B cell (primary cell): ENCODE results near the gene NUMB. TPM values are rescaled to one million over a fixed set of nuclear protein-coding genes. Genes with fewer than 3 reads are reported as not detected.

Source experiments
- ATAC-seq: fragments of 200-7000 bp; cut with Tn5 transposase; one replicate; pipeline ENCODE4 v1.10.0; 2021; ENCODE audit warnings: low read depth, mild to moderate bottlenecking, moderate number of reproducible peaks, moderate library complexity
- CTCF ChIA-PET: fragments of 350-600 bp; sonication (Branson Sonifier 250); formaldehyde crosslinking; loops from one replicate; lab custom pipeline; 2021; ENCODE audit warnings: antibody characterized with exemption, inconsistent platforms; lab: Charles Lee
- POLR2A ChIA-PET: fragments of 350-600 bp; sonication (Branson Sonifier 250); formaldehyde crosslinking; loops from one replicate; lab custom pipeline; 2021; ENCODE audit warnings: antibody characterized with exemption; lab: Charles Lee
- DNase-seq: peaks from one replicate; pipeline ENCODE4 v3.0.0; 2013
- H2AFZ ChIP-seq: 2 replicates; pipeline ENCODE4 v1.6.1; 2012; ENCODE audit warnings: mild to moderate bottlenecking, low read depth, low read length; ENCODE audit not compliant: insufficient read depth, poor library complexity, severe bottlenecking
- H3K27ac ChIP-seq, 2 donors: 1 replicate in 1 of 2; 2 replicates in 1 of 2; pipeline ENCODE4 v1.5.1; 2012 to 2013; ENCODE audit warnings: low read length in 2 of 2, mild to moderate bottlenecking in 2 of 2, moderate library complexity in 1 of 2
- H3K27me3 ChIP-seq, 4 experiments: fragments of 200-600 bp in 1 of 4; sonication (generic) in 1 of 4; replicated peaks in 1 of 4; 1 replicate in 2 of 4; 2 replicates in 2 of 4; pipeline versions ENCODE4 v1.6.1 to v1.7.0; 2013 to 2016; ENCODE audit warnings: low read length in 3 of 4, mild to moderate bottlenecking in 2 of 4, mixed read lengths in 1 of 4, moderate library complexity in 1 of 4; ENCODE audit not compliant: insufficient read depth in 4 of 4, control insufficient read depth in 3 of 4; ENCODE audit errors: control extremely low read depth in 1 of 4
- H3K36me3 ChIP-seq, 2 experiments: replicated peaks in 1 of 2; 1 replicate in 1 of 2; 2 replicates in 1 of 2; pipeline versions ENCODE4 v1.6.1 to v1.7.1; 2013; ENCODE audit warnings: low read length in 1 of 2; ENCODE audit not compliant: insufficient read depth in 2 of 2, control insufficient read depth in 1 of 2; ENCODE audit errors: control extremely low read depth in 1 of 2, extremely low read depth in 1 of 2
- H3K4me1 ChIP-seq, 2 donors: fragments of 200-600 bp in 1 of 2; sonication (generic) in 1 of 2; 1 replicate in 1 of 2; 2 replicates in 1 of 2; pipeline versions ENCODE4 v1.5.1 to v1.6.1; 2013 to 2017; ENCODE audit warnings: low read length in 2 of 2; ENCODE audit not compliant: control insufficient read depth in 2 of 2, insufficient read depth in 2 of 2
- H3K4me2 ChIP-seq: replicated peaks from 2 replicates; pipeline ENCODE3; 2012; ENCODE audit warnings: mild to moderate bottlenecking, low read depth, low read length; ENCODE audit not compliant: poor library complexity, severe bottlenecking
- H3K4me3 ChIP-seq, 5 experiments: fragments of 200-600 bp in 1 of 5; sonication (generic) in 1 of 5; 1 replicate in 3 of 5; 2 replicates in 2 of 5; pipeline versions ENCODE4 v1.5.1 to v1.7.0; 2011 to 2016; ENCODE audit warnings: low read length in 4 of 5, mild to moderate bottlenecking in 4 of 5, low read depth in 2 of 5, control low read depth in 1 of 5, moderate library complexity in 1 of 5; ENCODE audit not compliant: insufficient read depth in 1 of 5; ENCODE audit errors: control extremely low read depth in 1 of 5, extremely low read depth in 1 of 5
- H3K79me2 ChIP-seq: fragments of 200-600 bp; sonication (generic); one replicate; pipeline ENCODE4 v1.6.0; 2016; ENCODE audit warnings: low read length; ENCODE audit not compliant: control insufficient read depth, insufficient read depth
- H3K9ac ChIP-seq: fragments of 200-600 bp; sonication (generic); 2 replicates; pipeline ENCODE4 v1.6.1; 2017; ENCODE audit warnings: mild to moderate bottlenecking, low read length, moderate library complexity
- H3K9me3 ChIP-seq, 3 donors: one replicate each; pipeline versions ENCODE4 v1.6.1 to v1.7.1; 2013; ENCODE audit warnings: low read length in 2 of 3; ENCODE audit not compliant: control insufficient read depth in 2 of 3, insufficient read depth in 1 of 3; ENCODE audit errors: control extremely low read depth in 1 of 3
- H4K20me1 ChIP-seq: 2 replicates; pipeline ENCODE4 v1.6.0; 2012; ENCODE audit warnings: mild to moderate bottlenecking, low read length; ENCODE audit not compliant: insufficient read depth, control insufficient read depth, poor library complexity, severe bottlenecking
- H3K27ac Mint-ChIP-seq: one replicate; pipeline ENCODE4 v1.8.0; 2021; ENCODE audit warnings: mixed read lengths
- H3K27me3 Mint-ChIP-seq: one replicate; pipeline ENCODE4 v1.8.0; 2021; ENCODE audit warnings: mixed read lengths
- H3K4me1 Mint-ChIP-seq: one replicate; pipeline ENCODE4 v1.8.0; 2021; ENCODE audit warnings: mixed read lengths
- H3K4me3 Mint-ChIP-seq: one replicate; pipeline ENCODE4 v1.8.0; 2021; ENCODE audit warnings: mixed read lengths
- H3K9me3 Mint-ChIP-seq: one replicate; pipeline ENCODE4 v1.8.0; 2022; ENCODE audit warnings: mixed read lengths; ENCODE audit not compliant: insufficient read depth
- CTCF ChIP-seq: fragments of 200-600 bp; IDR thresholded peaks from one replicate; pipeline ENCODE4 v1.8.0; 2022; ENCODE audit warnings: antibody characterized with exemption, mild to moderate bottlenecking
- EZH2 ChIP-seq: IDR thresholded peaks from 2 replicates; pipeline ENCODE4 v1.6.1; 2012; ENCODE audit warnings: borderline replicate concordance, low read depth, mild to moderate bottlenecking, moderate library complexity, low read length; ENCODE audit not compliant: insufficient read depth, poor library complexity, severe bottlenecking
- whole genome bisulfite sequencing: methylation state at CpG from one replicate; pipeline ENCODE4 v1.1.5; 2013; ENCODE audit warnings: missing lambda C conversion rate; ENCODE audit not compliant: insufficient coverage; 5-methylcytosine and 5-hydroxymethylcytosine counted together
- intact Hi-C: fragments of 100-400 bp; cut with micrococcal nuclease; formaldehyde crosslinking; loops from one replicate; pipeline ENCODE4 v1.10.0; 2022
- polyA plus RNA-seq: library from polyadenylated mRNA; depleted of rRNA; stranded (reverse); fragments of >200 nt; gene quantifications from 2 replicates; pipeline ENCODE4 v1.2.3, GENCODE V29; 2012
- total RNA-seq, 2 donors: library from RNA; stranded (reverse); fragments of 120-200 nt in 1 of 2; gene quantifications; 1 replicate in 1 of 2; 2 replicates in 1 of 2; pipeline versions ENCODE4 v1.2.3 to v1.2.4, GENCODE V29; 2013 to 2022

Gene NUMB
- total and polyA plus RNA-seq, 2 donors (not counting 1 experiment from before 2014, with no cell fraction given) = 63.4 to 102 TPM

DNA sequence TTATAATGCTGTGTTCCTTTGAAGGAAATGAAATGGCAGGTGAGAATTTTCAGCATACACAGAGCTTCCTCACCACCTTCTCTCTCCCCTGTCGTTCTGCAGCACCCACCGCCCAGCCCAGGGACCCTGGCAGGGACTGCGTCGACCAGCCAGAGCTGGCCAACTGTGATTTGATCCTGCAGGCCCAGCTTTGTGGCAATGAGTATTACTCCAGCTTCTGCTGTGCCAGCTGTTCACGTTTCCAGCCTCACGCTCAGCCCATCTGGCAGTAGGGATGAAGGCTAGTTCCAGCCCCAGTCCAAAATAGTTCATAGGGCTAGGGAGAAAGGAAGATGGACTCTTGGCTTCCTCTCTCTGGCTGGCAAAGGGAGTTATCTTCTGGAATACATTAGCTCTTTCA is 186.0 kb downstream of the NUMB start:
- H3K9ac ChIP-seq = no peak overlapping the region
- H4K20me1 ChIP-seq = no peaks in the 10 kb centered on the region
- no peaks in the 10 kb centered on the region for H3K27me3 Mint-ChIP-seq
- peaks cover 0 to 27% of the 10 kb centered on the region in 2 experiments for H3K36me3 ChIP-seq
- ATAC-seq = no peak
- no peak overlapping the region for H3K4me2 ChIP-seq
- H3K9me3 Mint-ChIP-seq = no peaks in the 10 kb centered on the region
- ChIA-PET CTCF (interaction anchor here (1.2 kb wide), 2 partner anchors 34 to 198 kb away, joined by 3 read pairs; no protein-coding TSS in a partner anchor), POLR2A (no interaction called here)
- 100% methylated on average over 3 of the region's 6 CpGs for WGBS
- H3K4me1 Mint-ChIP-seq = peaks cover 25% of the 10 kb centered on the region
- no peaks in the 10 kb centered on the region for H3K79me2 ChIP-seq
- no peak overlapping the region for H3K27ac ChIP-seq
- H3K27ac Mint-ChIP-seq = peak overlapping the region; percentile 32
- intact Hi-C loops = no loop called here
- H3K4me3 Mint-ChIP-seq = no peak overlapping the region
- H3K9me3 ChIP-seq = no peaks in the 10 kb centered on the region
- no peaks in the 10 kb centered on the region for H3K27me3 ChIP-seq
- DNase-seq = no peak
- peaks cover 11 to 13% of the 10 kb centered on the region in 2 donors for H3K4me1 ChIP-seq
- TF ChIP-seq CTCF (no peak), EZH2 (no peak)
- H3K4me3 ChIP-seq = no peak overlapping the region
- no peak overlapping the region for H2AFZ ChIP-seq

DNA sequence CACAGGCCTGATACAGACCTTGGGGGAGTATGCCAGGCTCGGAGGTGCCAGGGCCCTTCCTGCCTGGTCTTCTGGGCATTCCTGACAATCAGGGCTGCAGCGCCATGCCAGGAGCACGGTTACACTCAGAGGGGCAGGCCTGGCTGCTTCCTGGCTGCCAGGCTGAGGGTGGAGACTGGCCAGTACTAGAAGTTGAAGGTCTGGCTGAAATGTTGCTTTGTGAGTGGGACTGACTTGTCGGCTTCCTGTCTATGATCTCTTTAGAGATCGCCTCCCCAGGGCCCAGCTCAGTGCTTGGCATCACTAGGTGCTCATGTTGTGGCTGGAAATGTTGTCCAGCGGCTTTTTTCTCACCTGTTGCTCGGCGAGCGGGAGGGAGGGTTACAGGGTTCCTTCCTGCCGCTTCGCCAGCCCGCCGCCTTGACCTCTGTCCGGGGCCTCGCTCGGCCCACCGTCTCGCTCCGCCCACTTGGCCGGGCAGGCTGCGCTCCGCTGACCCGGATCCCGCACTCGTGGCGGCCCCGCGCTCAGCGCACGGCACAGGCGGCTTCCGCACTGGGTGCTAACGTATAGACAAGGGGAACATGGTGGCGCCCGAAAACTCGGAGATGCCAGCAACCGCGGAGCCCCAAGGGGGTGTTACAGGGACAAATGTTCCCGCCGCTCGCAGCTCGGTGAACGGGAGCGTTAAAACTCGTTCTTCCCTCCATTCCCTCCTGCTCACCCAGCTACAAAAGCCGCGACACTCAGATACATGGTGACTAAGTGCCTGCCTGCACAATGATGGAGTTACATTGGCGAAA is 188.4 kb downstream of the NUMB start:
- H3K9me3 ChIP-seq = no peaks in the 10 kb centered on the region
- peaks cover 11 to 13% of the 10 kb centered on the region in 2 donors for H3K4me1 ChIP-seq
- H3K9ac ChIP-seq = peak overlapping the region; percentile 62
- H3K4me3 Mint-ChIP-seq = peak overlapping the region; percentile 91
- H3K4me2 ChIP-seq = peak overlapping the region; percentile 89
- peaks cover 25% of the 10 kb centered on the region for H3K4me1 Mint-ChIP-seq
- H3K4me3 ChIP-seq = peak overlapping the region; percentile 6 to 69 (median 52)
- H3K27me3 Mint-ChIP-seq = no peaks in the 10 kb centered on the region
- H3K27me3 ChIP-seq = no peaks in the 10 kb centered on the region
- peak; percentile 65 for DNase-seq
- H2AFZ ChIP-seq = peak overlapping the region; percentile 71
- WGBS = 6% methylated on average over 48 of the region's 48 CpGs
- CTCF ChIA-PET = interaction anchor here (0.6 to 2.1 kb wide), 4 partner anchors 19 to 202 kb away, joined by 3 to 13 read pairs (median 5); no protein-coding TSS in a partner anchor
- peak overlapping the region; percentile 86 for H3K27ac Mint-ChIP-seq
- intact Hi-C loops = no loop called here
- no peaks in the 10 kb centered on the region for H4K20me1 ChIP-seq
- POLR2A ChIA-PET = interaction anchor here (0.6 to 1.5 kb wide), 3 partner anchors 22 to 30 kb away, joined by 3 to 7 read pairs (median 6); no protein-coding TSS in a partner anchor
- peaks cover 0 to 9% of the 10 kb centered on the region in 2 experiments for H3K36me3 ChIP-seq
- ATAC-seq = peak; percentile 81
- TF ChIP-seq EZH2 = no peak
- TF ChIP-seq CTCF = no peak
- H3K9me3 Mint-ChIP-seq = no peaks in the 10 kb centered on the region
- H3K27ac ChIP-seq = no peak overlapping the region
- no peaks in the 10 kb centered on the region for H3K79me2 ChIP-seq
